ENCODE data around the gene SCNN1A. TPM values are rescaled to one million over a fixed set of nuclear protein-coding genes. Genes with fewer than 3 reads are reported as not detected.

The SCNN1A gene
- total and polyA plus RNA-seq, 2 of the 13 experiments (the other 11 are each of a cell fraction or from before 2014, with no cell fraction given), result 1.5 to 14.6 TPM

DNA sequence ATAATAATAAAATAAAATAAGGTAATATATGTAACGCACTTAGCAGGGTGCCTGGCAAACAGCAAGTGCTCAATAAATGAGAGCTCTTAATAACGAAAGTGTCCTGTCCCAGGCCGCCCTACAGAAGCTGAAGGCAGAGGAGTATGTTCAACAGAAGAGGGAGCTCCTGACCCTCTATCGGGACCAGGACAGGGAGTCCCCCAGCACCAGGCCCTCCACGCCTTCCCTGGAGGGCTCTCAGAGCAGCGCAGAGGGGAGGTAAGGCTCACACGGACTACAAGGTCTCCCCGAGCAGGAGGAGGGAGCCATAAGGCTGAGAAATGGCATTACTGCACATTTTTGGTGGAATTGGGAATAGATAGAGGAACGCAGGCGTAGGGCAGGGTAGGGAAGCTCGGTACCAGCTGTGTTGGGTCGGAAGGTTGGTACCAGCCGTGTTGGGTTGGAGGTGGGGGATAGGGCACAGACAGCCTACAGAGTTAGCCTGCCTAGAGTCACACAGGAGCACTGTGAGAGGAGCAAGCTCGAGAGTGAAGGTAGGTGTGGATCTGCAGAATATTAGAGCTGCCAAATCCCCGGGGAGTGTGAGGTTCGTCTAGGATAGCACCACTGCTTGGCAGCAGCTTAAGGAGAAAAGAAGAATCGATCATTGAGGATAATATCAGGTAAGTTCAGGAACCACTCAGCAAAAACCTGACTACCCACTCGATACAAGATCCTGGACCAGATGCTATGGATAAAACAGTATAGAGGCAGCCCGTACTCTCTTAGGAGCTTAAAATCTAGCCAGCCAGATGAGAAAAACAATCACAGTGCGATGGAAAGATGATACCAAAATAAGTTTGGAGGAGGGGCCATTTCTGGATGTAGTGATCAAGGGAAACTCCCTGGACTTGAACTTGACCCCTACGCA lies 48.8 kb downstream of the SCNN1A start (continued):
- no peak for TF ChIP-seq MAF1 (CRISPR knock-in tag; IDR thresholded peaks at IDR 0.05; ENCODE audit: borderline replicate concordance)
- TF ChIP-seq PLRG1 (conservative IDR thresholded peaks at IDR 0.05), result no peak
- TF ChIP-seq ZNF737 (CRISPR knock-in tag; IDR thresholded peaks at IDR 0.05; ENCODE audit: borderline replicate concordance), result no peak
- peak; percentile 71 for TF ChIP-seq CTCF (CRISPR knock-in tag; IDR thresholded peaks at IDR 0.05)
- TF ChIP-seq ZFP90 (CRISPR knock-in tag; IDR thresholded peaks at IDR 0.05; ENCODE audit: borderline replicate concordance), result no peak
- peak; percentile 49; the same call in 1 of the 2 replicates for TF ChIP-seq POLR2AphosphoS5 (IDR thresholded peaks at IDR 0.05; ENCODE audit: low read depth, low read length)
- peak; percentile 80 for TF ChIP-seq RAD21 (CRISPR knock-in tag; IDR thresholded peaks at IDR 0.05)
- TF ChIP-seq ZKSCAN8 (CRISPR knock-in tag; IDR thresholded peaks at IDR 0.05; ENCODE audit: borderline replicate concordance), result peak; percentile 42; the same call in 1 of the 2 replicates
- TF ChIP-seq MAZ (IDR thresholded peaks at IDR 0.05; ENCODE audit: borderline replicate concordance, low read depth, low read length), result no peak
- TF ChIP-seq MAZ (CRISPR knock-in tag; IDR thresholded peaks at IDR 0.05; ENCODE audit: low read depth), result no peak
- no peak for TF ChIP-seq ASH2L (IDR thresholded peaks at IDR 0.05; ENCODE audit: insufficient read length, low read depth, low read length)
- TF ChIP-seq ZNF558 (CRISPR knock-in tag; IDR thresholded peaks at IDR 0.05; ENCODE audit: borderline replicate concordance), result no peak
- TF ChIP-seq ZKSCAN5 (CRISPR knock-in tag; IDR thresholded peaks at IDR 0.05), result no peak
- TF ChIP-seq NR3C1 (CRISPR knock-in tag; IDR thresholded peaks at IDR 0.05), result no peak
- 0 out of 2 replicates have a peak, but pooled peaks have one; percentile 25 for TF ChIP-seq ZFP91 (CRISPR knock-in tag; IDR thresholded peaks at IDR 0.05; ENCODE audit: borderline replicate concordance)
- 0 out of 2 replicates have a peak, but pooled peaks have one; percentile 19 for TF ChIP-seq ZBTB7B (CRISPR knock-in tag; IDR thresholded peaks at IDR 0.05)
- no peak for TF ChIP-seq ZNF879 (CRISPR knock-in tag; IDR thresholded peaks at IDR 0.05)
- no peak for TF ChIP-seq KAT2B (IDR thresholded peaks at IDR 0.05; ENCODE audit: borderline replicate concordance, low read depth, low read length)
- no peak for TF ChIP-seq TCF12 (IDR thresholded peaks at IDR 0.05)
- TF ChIP-seq TCF12 (CRISPR knock-in tag; IDR thresholded peaks at IDR 0.05), result no peak
- no peak for TF ChIP-seq HNRNPLL (IDR thresholded peaks at IDR 0.05; ENCODE audit: low read depth, low read length, poor library complexity, severe bottlenecking)
- TF ChIP-seq ZNF691 (CRISPR knock-in tag; IDR thresholded peaks at IDR 0.05; ENCODE audit: borderline replicate concordance, low read depth), result 0 out of 2 replicates have a peak, but pooled peaks have one; percentile 52
- TF ChIP-seq, protein P1, sequence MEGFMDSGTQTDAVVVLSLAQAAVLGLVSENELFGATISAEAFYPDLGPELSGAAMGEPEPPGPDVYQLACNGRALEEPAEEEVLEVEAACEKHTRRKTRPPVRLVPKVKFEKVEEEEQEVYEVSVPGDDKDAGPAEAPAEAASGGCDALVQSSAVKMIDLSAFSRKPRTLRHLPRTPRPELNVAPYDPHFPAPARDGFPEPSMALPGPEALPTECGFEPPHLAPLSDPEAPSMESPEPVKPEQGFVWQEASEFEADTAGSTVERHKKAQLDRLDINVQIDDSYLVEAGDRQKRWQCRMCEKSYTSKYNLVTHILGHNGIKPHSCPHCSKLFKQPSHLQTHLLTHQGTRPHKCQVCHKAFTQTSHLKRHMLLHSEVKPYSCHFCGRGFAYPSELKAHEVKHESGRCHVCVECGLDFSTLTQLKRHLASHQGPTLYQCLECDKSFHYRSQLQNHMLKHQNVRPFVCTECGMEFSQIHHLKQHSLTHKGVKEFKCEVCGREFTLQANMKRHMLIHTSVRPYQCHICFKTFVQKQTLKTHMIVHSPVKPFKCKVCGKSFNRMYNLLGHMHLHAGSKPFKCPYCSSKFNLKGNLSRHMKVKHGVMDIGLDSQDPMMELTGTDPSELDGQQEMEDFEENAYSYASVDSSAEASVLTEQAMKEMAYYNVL (CRISPR knock-in tag; IDR thresholded peaks at IDR 0.05; ENCODE audit: borderline replicate concordance), result no peak

Data from HepG2 (cell line).